Hindlimb muscle (tissue), 1 donor: ENCODE data around the gene ZBTB20. TPM values are rescaled to one million over a fixed set of nuclear protein-coding genes. Genes with fewer than 3 reads are reported as not detected.

ENCODE experiments used
- DNase-seq: peaks from one replicate; pipeline ENCODE4 v3.0.0-alpha.2; 2013
- polyA plus RNA-seq: library from polyadenylated mRNA; unstranded; fragments of 120-200 nt; gene quantifications from one replicate; pipeline ENCODE4 v1.2.1, GENCODE V29; 2013; ENCODE audit not compliant: insufficient read length

ZBTB20 gene
- polyA plus RNA-seq, 1 donor = 5.1 TPM

- DNase-seq = no peak
These were observed 628.8 kb downstream of the ZBTB20 start for GRCh38 chr3:114518206-114518808.

DNA sequence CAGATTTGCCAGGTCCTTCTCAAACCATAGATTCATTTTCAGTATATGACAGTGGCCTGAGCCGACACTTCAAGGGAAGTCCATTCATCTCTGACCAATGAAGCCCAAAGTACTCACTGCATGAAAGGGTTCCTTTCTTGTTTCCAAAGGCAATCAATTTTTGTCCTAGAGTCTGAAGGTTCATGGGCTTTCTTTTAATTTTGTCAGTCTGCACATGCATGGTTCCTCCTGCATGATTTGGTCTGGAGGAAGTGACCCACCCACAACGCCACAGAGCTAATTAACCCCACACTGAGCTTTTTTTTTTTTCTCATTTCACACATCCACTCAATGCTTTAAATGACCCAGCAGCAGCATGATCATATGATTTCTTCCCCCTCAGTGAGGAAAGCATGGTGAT lies 636.9 kb downstream of the ZBTB20 start:
- DNase-seq = no peak

DNA sequence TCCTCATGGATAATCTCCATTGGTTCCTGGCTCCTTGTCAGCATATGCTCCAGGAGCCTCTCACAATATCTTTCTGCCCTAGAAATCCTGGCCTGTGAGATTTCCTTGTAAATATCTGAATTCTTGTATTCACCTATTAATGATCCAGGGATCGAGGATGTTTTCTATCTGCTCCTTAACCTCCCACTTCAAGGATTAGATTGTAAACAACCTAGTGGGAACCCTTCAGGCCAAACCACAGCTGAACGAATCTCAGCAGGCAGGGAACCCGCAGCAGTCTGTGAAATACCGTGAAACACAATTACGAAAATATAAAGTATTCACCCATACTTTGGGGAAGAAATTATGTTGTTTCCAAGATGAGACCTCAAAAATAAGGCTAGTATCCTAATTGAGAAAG lies 637.3 kb downstream of the ZBTB20 start:
- no peak for DNase-seq

- no peak for DNase-seq
These were observed 638.1 kb downstream of the ZBTB20 start for GRCh38 chr3:114508976-114509375.

DNA sequence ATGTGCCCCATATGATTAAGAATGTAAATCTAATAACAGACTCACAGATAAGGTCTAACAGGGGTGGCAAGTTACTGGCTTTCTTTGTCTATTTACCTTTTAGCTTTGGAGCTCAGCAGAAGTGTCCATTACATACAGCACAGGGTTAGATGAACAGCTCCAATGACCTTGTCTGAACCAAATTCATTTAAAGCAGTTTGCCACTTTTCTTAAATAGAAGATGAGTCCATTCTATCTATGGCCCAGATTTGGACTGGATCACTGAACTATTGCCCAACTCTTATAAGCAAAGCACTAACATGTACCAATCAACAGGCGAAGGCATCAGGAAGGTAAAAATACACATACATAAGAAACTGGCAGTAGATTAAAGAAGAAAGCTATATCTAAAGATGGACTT lies 638.9 kb downstream of the ZBTB20 start:
- no peak for DNase-seq

DNA sequence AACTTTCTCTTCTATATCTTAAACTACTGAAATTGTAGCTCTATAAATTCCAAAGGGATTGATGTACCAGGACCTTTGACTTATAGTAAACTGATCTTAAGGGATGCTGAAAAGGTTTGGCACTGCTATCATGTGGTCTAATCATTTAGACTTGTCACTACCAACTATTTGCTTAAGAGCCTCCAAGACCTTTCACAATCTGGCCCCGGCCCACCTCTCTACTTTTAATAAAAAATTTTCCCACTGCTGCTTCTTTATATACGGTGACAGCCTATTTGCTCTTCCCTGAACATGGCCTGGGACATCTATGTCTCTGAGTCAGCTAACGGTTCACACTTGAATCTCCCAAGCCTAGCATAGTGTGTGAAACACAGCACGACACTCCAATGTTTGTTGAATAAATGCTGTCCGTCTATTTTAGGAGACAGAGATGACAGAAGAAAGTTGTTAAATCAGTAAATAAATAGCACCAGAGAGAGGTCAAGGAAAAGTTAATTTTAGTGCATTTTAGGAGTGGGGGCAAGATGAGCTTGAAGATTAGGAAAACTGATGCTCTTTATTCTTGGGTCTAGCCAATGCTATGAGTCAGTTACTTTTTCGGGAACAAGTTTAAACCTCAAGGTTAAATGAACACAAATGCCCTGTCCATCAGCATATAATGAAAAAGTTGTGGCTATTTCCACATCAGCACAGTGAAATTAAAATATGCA lies 640.3 kb downstream of the ZBTB20 start:
- DNase-seq = no peak

DNA sequence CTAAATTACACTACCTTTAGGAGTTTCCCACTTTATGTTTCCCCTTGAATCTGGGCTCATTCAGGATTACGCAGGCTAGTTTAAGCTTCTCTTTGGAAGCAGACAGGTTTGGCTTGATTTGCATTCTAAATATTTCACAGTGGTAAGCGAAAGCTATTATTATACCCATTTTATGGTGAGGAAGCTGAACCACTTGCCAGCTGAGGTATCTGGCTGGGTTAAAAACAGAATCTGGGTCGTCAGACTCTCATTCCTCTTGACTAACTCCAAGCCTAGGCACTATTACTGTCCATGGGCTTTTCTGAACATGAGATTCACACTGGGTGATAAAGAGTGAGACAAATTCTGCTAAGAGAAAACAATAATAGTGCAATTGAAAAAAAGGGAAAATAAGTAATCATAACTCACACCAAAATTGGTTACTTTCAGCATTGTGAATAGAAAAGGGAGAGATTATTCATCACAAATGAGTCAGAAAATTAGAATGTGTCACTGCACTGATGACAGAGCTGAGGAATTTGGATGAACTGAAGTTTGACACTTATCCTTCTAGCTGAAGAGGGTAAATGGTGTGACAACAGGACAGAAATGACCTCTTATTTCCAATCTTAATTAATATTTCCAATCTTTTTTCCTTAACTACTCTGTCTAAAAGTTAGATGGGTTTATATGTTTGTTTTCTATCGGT lies 642.0 kb downstream of the ZBTB20 start:
- DNase-seq = no peak

GRCh38 chr3:114502204-114502603 lies 644.9 kb downstream of the ZBTB20 start:
- DNase-seq = no peak

- DNase-seq = no peak
These were observed 647.1 kb downstream of the ZBTB20 start for GRCh38 chr3:114499976-114500375.

DNA sequence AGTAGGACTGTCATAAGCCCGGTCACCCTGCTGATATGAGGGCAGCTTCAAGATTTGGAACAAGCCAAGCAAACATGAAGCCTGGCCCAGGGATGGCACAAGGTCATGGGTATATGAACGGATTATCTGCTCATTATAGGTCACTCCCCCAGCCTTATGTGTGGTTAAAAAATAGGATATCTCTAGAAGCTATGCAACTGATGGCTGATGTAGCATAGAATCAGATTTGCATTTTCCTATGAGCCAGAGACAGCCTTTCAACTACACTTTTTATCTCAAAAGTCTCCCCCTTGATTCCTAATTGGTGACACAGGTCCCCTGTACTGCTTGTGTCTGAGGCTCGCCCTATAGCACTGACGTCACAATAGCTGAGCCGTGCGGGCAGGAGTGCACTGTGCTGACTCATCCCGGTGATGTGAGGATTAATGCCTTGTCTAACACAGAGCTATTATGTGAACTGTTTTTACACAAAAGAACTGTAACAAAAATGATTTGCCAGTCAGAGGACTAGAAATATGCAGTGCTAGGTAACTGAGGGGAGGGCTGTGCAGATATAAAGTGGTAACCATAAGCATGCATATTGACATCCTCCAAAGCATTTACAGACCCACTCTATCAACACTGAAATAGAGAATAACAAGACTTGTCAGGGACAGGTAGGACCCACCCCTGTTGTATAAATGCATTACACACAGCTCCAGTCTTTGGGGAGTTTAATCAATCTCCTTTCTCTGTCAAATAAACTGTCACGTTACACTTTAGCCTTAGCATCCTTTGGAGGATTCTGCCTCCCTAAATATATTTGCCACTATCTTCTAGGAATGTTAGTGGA lies 648.3 kb downstream of the ZBTB20 start:
- DNase-seq = no peak

DNA sequence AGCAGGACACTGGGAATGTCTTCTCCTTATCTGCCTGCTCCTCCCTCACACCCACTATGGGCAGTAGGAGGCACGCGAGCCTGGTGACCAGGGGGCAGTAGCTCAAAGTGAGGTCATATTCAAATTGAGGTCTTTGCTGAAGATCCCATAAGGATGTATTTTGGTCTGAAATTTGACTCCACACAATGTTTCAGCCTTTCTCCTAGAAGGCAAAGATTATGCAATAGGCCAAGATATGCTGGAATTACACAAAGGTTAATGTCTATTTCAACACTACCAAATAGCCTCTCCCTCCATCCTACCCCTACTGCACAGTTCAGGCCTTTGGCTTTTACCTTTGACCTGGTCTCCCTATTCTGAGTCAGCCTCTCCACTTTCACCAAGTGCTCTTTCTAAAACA lies 650.2 kb downstream of the ZBTB20 start:
- no peak for DNase-seq

- no peak for DNase-seq
These were observed 650.6 kb downstream of the ZBTB20 start for GRCh38 chr3:114496466-114496865.

DNA sequence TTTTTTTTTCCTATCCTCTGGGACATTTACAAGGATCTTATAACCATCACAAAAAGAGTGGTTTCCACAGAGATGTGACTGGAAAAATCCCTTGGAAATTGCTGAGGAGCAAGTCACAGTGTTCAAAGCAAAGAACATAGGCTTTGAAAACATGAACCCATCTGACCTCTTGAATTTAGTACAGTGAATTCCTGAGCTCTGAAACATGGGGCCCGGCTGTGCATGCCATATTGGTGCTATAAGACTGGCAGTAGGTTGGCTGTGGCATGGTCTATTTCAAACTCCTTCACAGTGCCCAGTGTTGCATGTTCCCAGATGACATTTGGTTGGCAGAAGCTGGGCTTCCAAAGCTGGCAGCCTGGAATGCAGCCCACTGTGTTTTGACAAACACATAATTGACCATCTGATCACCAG lies 651.1 kb downstream of the ZBTB20 start:
- no peak for DNase-seq

DNA sequence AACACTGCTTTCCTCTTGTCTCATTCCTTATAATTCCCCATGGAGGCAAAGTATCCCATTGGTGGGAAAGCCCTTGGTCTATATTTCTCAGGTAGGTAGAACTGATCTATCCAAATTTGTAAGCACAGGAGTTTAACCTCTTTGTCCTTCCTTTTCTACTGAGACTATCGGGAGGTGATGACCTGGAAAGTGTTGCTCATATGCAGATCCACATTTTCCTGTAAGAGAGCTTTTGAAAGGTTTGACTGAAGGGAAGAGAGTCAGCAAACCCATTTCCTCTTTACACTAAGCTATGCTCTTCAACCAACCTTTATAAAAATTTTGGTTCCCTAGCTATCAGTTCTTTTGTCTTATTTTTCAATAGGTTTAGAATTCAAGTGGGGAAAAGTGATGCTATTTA lies 652.6 kb downstream of the ZBTB20 start:
- DNase-seq = no peak

- no peak for DNase-seq
These were observed 656.3 kb downstream of the ZBTB20 start for GRCh38 chr3:114490829-114491228.

GRCh38 chr3:114487502-114487901 lies 659.6 kb downstream of the ZBTB20 start:
- DNase-seq = no peak

DNA sequence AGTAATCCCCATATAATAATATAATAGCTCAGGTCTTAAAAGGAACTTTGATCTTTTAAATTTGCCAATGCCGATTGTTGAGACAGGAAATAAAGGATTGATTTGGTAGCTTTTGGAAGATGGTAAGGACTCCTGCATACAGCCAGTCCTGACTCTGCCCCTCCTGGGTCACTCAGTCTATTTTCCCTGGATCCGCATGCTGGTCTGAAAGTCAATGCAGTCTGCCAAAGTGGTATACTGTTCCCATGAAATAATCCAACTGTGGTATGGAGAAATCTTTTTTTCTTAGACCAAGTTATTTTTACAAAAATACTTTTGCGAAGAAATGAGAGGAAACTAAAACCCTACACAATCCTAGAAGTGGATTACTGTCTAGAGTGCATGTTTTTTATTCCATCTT lies 662.2 kb downstream of the ZBTB20 start:
- DNase-seq = no peak

GRCh38 chr3:114481113-114481512 lies 666.0 kb downstream of the ZBTB20 start:
- DNase-seq = no peak

DNA sequence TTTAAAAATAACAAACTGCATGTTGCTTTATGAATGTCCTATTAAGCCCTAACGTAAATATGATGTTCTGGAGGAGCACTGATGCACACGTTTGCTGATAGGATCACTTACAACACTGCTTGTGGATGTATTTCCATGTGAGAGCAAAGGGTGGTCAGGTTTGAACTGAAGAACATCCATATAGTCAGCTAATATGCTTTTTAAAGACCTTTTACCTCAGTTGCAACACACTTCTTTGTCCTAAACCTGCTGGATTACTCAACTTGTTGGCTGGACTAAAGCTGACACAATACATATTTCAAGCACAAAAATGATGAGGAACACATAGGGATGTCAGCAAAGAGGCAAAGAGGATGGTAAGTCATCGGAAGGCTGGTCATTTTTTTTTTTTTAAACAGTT lies 666.6 kb downstream of the ZBTB20 start:
- DNase-seq = no peak

DNA sequence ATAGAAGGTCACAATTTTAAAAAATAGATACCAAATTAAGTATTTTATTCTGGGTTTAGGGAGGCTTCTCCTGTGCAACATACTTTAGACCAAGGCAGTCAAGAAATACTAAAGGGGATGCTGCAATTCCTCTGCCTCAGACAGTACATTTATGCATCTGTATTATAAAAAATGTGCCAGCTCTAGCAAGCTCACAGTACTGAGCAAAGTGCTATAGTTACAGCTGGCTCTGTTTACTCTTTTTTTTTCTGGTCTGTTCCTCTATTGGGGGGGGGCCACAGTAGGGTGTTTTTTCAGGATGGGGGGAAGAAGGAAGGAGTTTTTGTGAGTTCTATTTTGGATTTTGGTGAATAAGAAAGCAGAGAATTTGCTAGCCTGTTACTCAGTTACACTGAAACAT lies 668.3 kb downstream of the ZBTB20 start:
- no peak for DNase-seq

DNA sequence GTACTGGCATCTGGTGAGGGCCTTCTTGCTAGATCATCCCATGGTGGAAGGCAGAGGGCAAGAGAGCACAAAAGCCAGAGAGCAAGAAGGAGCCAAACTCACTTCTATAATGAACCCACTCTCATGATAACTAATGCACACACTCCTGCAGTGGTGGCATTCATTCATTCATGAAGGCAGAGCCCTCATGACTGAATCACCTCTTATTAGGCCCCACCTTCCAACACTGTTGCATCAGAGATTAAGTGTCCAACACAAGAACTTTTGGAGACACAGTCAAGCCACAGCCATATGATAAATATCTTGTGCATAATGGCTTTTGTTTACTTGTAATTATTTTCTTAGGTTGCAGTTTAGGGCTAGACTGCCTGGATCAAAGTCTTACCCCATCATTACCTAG lies 670.6 kb downstream of the ZBTB20 start:
- no peak for DNase-seq

- no peak for DNase-seq
These were observed 675.6 kb downstream of the ZBTB20 start for GRCh38 chr3:114471478-114471877.

DNA sequence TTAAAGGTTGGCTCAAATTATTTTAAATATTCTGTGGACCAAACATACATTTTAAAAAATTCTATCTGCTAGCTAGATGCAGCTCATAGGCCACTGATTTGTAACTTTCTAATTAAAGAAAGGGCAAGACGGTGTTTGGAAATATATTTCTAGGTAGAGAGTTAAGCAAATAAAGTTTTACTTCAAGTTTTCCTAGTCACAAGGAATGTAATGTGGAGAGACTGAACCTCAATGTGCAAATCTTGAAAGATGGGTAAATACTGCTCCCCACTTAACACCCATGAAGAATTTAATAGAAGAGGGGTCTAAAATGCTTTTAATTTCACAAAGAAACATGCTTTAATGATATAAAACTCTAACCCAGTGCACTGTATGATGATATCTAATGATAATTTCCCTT lies 678.0 kb downstream of the ZBTB20 start:
- no peak for DNase-seq
